Testis (tissue), 2 donors: ENCODE results near the gene ZNF267.

ENCODE experiments used
- CTCF ChIP-seq, 3 experiments: fragments of 450-650 bp in 2 of 3; fragments of 200-600 bp in 1 of 3; sonication (generic) in 1 of 3; IDR thresholded peaks; one replicate each; pipeline ENCODE4 v1.5.1; 2016 to 2019; ENCODE audit warnings: antibody characterized with exemption in 3 of 3, mild to moderate bottlenecking in 2 of 3, moderate library complexity in 1 of 3
- POLR2A ChIP-seq: fragments of 450-650 bp; IDR thresholded peaks from one replicate; pipeline ENCODE4 v1.6.1; 2017; ENCODE audit warnings: antibody characterized with exemption, mild to moderate bottlenecking, moderate library complexity

GRCh38 chr16:31893824-31894223 is 20.2 kb downstream of the ZNF267 start:
- TF ChIP-seq POLR2A, result no peak
- TF ChIP-seq CTCF (IDR thresholded peaks at IDR 0.05), result no peak
